Measurements from ENCODE around the gene COX19.

- TF ChIP-seq CTCF (CRISPR knock-in tag; IDR thresholded peaks at IDR 0.05) (no peak), FOXO4 (CRISPR knock-in tag; conservative IDR thresholded peaks at IDR 0.05) (no peak), CREB1 (IDR thresholded peaks at IDR 0.05) (no peak), CREB1 (CRISPR knock-in tag; IDR thresholded peaks at IDR 0.05) (no peak)
Observed at GRCh38 chr7:994592-995308, 19.4 kb upstream of the COX19 start.
